Islet precursor cell (in vitro differentiated cells): ENCODE results near the gene ABHD11.
"Not testable (repeated sequence)": the region's sequence is repeated elsewhere in the genome, so short reads cannot be mapped to it uniquely, and the experiment has no call there.

Source experiments
- DNase-seq: peaks from one replicate; pipeline ENCODE4 v3.0.0-alpha.2; 2018

The ABHD11 gene

DNA sequence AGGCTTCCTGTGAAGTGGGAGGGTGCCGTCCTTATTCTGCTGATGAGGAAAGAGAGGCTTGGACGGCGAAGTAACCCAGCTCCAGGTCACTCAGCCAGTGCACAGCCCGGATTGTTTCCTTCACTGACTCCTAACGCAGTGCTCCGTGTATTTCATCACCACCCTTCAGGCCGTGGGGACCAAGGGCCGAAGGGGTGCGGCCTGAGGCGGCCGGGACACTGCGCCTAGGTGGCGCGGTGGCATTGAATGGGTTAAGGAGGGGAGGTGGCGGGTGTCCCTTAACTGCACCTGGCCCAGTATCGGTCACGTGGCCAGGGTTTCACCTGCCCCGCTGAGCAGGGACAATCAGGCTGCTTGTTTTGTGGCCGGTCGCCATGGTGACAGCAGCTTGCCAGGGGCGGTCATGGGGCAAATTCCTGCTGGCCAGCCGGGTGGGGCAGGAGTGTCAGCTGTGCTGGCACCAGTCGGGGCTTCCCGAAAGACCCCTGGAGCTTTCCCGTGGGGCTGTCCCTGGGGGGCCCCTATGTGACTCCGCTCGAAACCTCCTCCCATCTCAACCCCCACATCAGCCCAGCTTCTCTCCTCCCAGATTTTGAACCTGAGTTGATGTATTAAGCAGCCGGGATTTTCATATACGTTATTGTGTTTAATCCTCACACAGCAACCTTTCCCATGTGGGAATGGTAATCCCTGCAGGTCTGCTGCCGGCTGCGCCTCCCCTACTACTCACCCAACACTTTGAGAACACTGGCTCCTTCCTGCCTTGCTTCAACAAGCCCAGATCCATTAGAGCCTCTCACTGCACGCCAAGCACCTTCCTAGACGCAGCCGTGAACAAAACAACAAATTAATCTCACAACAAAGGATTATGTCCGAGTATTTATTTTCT is 4.4 kb upstream of the ABHD11 start:
- peak; percentile 96 for DNase-seq

DNA sequence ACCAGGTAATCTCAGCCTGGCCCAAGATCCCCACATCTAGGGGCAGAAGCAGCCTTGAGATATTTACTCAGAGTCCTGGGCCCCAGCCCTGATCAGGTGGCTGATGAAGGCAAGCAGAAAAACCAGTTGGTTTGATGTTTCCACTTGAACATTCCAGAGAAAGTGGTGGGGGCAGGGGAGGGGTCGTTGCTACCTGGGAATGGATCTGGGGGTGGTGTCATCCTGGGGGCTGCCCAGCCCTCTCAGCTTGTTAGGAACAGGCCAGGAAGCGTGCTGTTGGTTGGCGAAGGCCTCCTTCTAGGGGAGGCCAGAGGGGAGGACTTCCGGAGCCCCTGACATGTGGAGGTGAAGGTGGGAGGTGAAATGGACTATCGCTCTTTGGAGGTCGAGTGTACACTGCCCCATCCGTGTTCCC is 3.7 kb upstream of the ABHD11 start:
- DNase-seq, result peak; percentile 91

GRCh38 chr7:73741600-73741999 is 3.0 kb upstream of the ABHD11 start:
- DNase-seq, result no peak

DNA sequence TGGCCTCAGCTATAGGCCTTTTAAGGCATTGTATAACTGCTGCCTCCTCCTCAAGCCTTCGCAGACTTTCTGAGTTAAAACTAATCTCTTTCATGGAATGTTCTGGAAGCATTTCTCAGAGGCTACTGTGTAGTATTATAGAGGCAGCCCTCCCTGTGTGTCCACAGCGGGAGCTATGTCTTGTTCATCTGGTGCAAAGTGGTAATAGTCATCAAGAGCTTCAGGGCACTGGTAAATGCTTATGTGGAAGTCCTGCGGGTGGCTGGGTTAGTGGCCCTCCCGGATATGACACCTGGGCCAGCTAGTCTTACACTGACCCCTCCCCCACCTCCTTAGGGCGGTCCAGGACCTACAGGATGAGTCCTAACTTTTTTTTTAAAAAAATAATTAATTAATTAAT is 2.2 kb upstream of the ABHD11 start:
- peak; percentile 78 for DNase-seq

DNA sequence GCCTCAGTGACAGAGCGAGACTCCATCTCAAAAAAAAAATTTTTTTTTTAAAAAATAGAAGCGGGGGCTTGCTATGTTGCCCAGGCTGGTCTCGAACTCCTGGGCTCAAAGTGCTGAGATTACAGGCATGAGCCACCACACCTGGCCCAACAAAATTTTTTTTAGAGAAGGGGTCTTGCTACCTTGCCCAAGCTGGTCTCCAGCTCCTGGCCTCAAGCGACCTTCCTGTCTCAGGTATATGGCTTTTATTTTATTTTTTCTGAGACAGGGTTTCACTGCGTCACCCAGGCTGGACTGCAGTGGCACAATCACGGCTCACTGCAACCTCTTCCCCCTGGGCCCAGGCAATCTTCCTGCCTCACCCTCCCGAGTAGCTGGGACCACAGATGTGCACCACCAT is 1.6 kb upstream of the ABHD11 start:
- DNase-seq, result no peak

GRCh38 chr7:73739387-73739767 is 775 bp upstream of the ABHD11 start:
- no peak for DNase-seq

GRCh38 chr7:73738220-73738611 is 386 bp downstream of the ABHD11 start:
- DNase-seq, result peak; percentile 79

DNA sequence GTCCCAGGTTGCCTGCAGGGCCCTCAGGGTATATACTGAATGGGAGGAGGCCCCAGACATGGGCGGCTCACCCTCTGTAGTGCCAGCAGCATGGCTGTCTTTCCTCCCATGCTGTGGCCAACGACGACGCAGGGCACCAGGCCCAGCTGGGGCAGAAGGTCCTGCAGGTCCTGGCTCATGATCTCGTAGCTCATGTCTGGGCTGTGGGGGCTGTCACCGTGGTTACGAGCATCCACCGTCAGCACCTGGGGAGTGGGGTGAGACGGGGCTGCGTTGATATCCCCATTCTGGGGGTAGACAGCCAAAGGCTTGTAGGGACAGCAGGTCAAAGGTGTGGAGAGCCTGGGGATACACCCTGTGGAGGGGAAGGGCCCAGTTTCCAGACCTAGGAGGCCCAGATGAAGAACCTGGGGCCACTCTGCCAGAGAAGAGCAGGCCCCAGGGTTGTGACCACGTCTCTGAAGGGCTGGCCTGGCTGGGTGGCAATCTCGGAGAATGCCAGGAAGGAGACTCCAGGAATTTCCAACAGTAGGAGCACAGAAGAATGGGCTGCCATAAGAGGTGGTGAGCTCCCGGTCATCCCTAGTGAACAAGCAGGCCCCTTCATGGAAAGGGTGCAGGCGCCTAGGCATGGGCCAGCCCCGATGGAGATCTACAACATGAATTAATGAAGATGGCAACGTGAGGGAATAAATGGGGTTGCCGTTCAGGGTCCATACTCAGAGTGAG is 947 bp downstream of the ABHD11 start:
- DNase-seq, result no peak

- no peak for DNase-seq
Measured at GRCh38 chr7:73736885-73737284, 1.7 kb downstream of the ABHD11 start.

- DNase-seq, result no peak
Measured at GRCh38 chr7:73735528-73735905, 3.1 kb downstream of the ABHD11 start.

- peak; percentile 95 for DNase-seq
Measured at GRCh38 chr7:73734619-73735527, 3.7 kb downstream of the ABHD11 start.

DNA sequence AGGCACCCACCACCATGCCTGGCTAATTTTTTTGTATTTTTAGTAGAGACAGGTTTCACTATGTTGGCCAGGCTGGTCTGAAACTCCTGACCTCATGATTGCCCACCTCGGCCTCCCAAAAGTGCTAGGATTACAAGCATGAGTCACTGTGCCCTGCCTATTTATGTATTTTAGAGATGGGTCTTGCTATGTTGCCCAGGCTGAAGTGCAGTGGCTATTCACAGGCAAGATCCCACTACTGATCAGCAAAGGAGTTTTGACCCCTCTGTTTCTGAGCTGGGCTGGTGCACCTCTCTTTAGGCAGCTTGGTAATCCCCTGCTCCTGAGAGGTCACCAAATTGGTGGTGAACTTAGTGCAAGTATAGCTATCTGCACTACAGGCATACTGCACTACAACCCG is 6.2 kb downstream of the ABHD11 start:
- DNase-seq, result no peak

DNA sequence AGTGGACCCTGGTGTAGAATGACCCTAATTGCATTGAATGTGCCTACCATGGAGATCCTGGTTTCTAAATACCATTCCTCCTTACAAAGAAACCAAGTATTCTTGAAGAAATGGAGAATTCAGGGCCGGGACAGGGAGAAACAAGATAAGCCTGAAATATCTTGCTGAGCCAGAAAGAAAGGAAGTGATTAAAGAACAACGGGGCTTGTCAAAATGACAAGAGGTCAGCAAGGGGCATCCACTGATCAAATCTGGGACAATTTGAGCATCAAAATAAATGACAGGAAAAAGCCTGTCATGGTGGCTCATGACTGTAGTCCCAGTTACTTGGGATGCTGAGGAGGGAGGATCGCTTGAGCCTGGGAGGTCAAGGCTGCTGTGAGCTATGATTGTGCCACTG is 8.1 kb downstream of the ABHD11 start:
- DNase-seq, result no peak

DNA sequence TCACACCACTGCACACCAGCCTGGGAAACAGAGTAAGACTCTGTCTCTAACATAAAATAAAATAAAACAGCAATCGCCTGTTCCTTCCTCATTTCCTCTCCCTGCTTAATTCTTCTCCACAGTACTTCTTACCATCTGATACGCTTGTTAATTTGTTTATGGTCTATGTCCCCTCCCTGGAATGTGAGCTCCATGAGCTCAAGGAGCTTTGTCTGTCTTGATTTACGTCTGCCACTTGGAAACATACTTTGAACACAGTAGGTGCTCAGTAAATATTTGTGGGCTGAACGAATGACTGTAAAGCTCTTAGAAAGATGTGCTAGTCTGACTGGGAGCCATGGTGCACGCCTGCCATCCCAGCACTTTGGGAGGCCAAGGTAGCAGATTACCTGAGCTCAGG is 10.1 kb downstream of the ABHD11 start:
- no peak for DNase-seq

- DNase-seq, result no peak
Measured at GRCh38 chr7:73727952-73728351, 10.7 kb downstream of the ABHD11 start.

- no peak for DNase-seq
Measured at GRCh38 chr7:73726083-73726466, 12.5 kb downstream of the ABHD11 start.

- no peak for DNase-seq
Measured at GRCh38 chr7:73723813-73724212, 14.8 kb downstream of the ABHD11 start.

GRCh38 chr7:73722785-73723184 is 15.8 kb downstream of the ABHD11 start:
- DNase-seq, result no peak

GRCh38 chr7:73722182-73722581 is 16.4 kb downstream of the ABHD11 start:
- not testable (repeated sequence) for DNase-seq

- DNase-seq, result no peak
Measured at GRCh38 chr7:73721377-73721817, 17.2 kb downstream of the ABHD11 start.

GRCh38 chr7:73720443-73720842 is 18.2 kb downstream of the ABHD11 start:
- DNase-seq, result not testable (repeated sequence)

- no peak for DNase-seq
Measured at GRCh38 chr7:73719806-73720169, 18.8 kb downstream of the ABHD11 start.
